ENCODE data around the gene SLC16A8. TPM values are rescaled to one million over a fixed set of nuclear protein-coding genes. Genes with fewer than 3 reads are reported as not detected.

SLC16A8 gene
- total and polyA plus RNA-seq, 9 of the 15 experiments (the other 6 are each of a cell fraction or from before 2014, with no cell fraction given), result not detected

- Histone ChIP-seq H3K4me1 (replicated peaks in 1 of 2; ENCODE audit: control insufficient read depth in 2 of 2, insufficient read depth in 2 of 2, low read length in 2 of 2) (peaks cover 0 to 26% of the 10 kb centered on the region in 2 experiments; a peak in 2 of 5 replicates), H3K27me3 (ENCODE audit: control insufficient read depth in 2 of 2, insufficient read depth in 2 of 2, low read length in 2 of 2) (peaks cover 0 to 9% of the 10 kb centered on the region in 2 experiments; a peak in 1 of 5 replicates), H3K9me3 (replicated peaks; ENCODE audit: control insufficient read depth, insufficient read depth, low read depth, low read length) (no peaks in the 10 kb centered on the region), H3K36me3 (ENCODE audit: control insufficient read depth, insufficient read depth, low read length) (no peaks in the 10 kb centered on the region), H3K27ac (ENCODE audit: extremely low read depth, low read depth, low read length) (no peak overlapping the region), H4K20me1 (replicated peaks; ENCODE audit: control insufficient read depth, insufficient read depth, low read length) (no peaks in the 10 kb centered on the region), H2AFZ (ENCODE audit: low read depth, low read length) (no peak overlapping the region), H3K9me1 (ENCODE audit: control insufficient read depth, insufficient read depth, low read length) (no peaks in the 10 kb centered on the region), H3K79me2 (ENCODE audit: control insufficient read depth, insufficient read depth, low read length) (no peaks in the 10 kb centered on the region), H3K4me2 (ENCODE audit: insufficient read depth, low read length) (no peak overlapping the region), H3K9ac (ENCODE audit: insufficient read depth in 1 of 2, low read depth in 2 of 2, low read length in 2 of 2) (no peak overlapping the region), H3K4me3 (no peak overlapping the region)
- 59% methylated on average over 7 of the region's 13 CpGs for WGBS (ENCODE audit: insufficient coverage, low coverage, missing lambda C conversion rate)
- no TSS peak for BruUV-seq (replicated peaks)
- no peak for DNase-seq (ENCODE audit: extremely low read depth in 1 of 4, low spot score in 3 of 4)
- CTCF ChIA-PET (ENCODE audit: low intra/inter-chr PET ratio), result no interaction called here
- no peak for FAIRE-seq
- no peak for ATAC-seq
- POLR2A ChIA-PET, result no interaction called here
- in situ Hi-C loops (cut with MboI) (no loop called here), intact Hi-C loops (cut with micrococcal nuclease) (no loop called here)
- TF ChIP-seq TEAD4 (IDR thresholded peaks at IDR 0.05; ENCODE audit: low read length), result no peak
- no peak for TF ChIP-seq TEAD4 (CRISPR knock-in tag; IDR thresholded peaks at IDR 0.05; ENCODE audit: borderline replicate concordance)
- no peak for TF ChIP-seq TOE1 (IDR thresholded peaks at IDR 0.05; ENCODE audit: borderline replicate concordance)
- no peak for TF ChIP-seq TOE1 (CRISPR knock-in tag; IDR thresholded peaks at IDR 0.05; ENCODE audit: borderline replicate concordance, low read depth)
- no peak for TF ChIP-seq ZNF644 (tag; IDR thresholded peaks at IDR 0.05; ENCODE audit: low read depth)
- no peak for TF ChIP-seq BDP1 (IDR thresholded peaks at IDR 0.05; ENCODE audit: insufficient read depth, insufficient read length)
- TF ChIP-seq, protein P1, sequence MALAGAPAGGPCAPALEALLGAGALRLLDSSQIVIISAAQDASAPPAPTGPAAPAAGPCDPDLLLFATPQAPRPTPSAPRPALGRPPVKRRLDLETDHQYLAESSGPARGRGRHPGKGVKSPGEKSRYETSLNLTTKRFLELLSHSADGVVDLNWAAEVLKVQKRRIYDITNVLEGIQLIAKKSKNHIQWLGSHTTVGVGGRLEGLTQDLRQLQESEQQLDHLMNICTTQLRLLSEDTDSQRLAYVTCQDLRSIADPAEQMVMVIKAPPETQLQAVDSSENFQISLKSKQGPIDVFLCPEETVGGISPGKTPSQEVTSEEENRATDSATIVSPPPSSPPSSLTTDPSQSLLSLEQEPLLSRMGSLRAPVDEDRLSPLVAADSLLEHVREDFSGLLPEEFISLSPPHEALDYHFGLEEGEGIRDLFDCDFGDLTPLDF (CRISPR knock-in tag; IDR thresholded peaks at IDR 0.05), result no peak
- no peak for TF ChIP-seq ZNF778 (CRISPR knock-in tag; IDR thresholded peaks at IDR 0.05)
- no peak for TF ChIP-seq ZNF507 (tag; conservative IDR thresholded peaks at IDR 0.05)
- TF ChIP-seq GATAD2B (IDR thresholded peaks at IDR 0.05; ENCODE audit: borderline replicate concordance), result no peak
- no peak for TF ChIP-seq DNMT1 (IDR thresholded peaks at IDR 0.05)
- no peak for TF ChIP-seq CHD1 (IDR thresholded peaks at IDR 0.05; ENCODE audit: low read length)
- TF ChIP-seq, protein P2, sequence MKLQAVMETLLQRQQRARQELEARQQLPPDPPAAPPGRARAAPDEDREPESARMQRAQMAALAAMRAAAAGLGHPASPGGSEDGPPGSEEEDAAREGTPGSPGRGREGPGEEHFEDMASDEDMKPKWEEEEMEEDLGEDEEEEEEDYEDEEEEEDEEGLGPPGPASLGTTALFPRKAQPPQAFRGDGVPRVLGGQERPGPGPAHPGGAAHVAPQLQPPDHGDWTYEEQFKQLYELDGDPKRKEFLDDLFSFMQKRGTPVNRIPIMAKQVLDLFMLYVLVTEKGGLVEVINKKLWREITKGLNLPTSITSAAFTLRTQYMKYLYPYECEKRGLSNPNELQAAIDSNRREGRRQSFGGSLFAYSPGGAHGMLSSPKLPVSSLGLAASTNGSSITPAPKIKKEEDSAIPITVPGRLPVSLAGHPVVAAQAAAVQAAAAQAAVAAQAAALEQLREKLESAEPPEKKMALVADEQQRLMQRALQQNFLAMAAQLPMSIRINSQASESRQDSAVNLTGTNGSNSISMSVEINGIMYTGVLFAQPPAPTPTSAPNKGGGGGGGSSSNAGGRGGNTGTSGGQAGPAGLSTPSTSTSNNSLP (IDR thresholded peaks at IDR 0.05; ENCODE audit: borderline replicate concordance, low read depth, low read length), result no peak
- TF ChIP-seq POLR2A (conservative IDR thresholded peaks at IDR 0.05), result no peak
- no peak for TF ChIP-seq ETS2 (tag; IDR thresholded peaks at IDR 0.05; ENCODE audit: borderline replicate concordance, poor library complexity, severe bottlenecking)
- TF ChIP-seq RCOR1 (IDR thresholded peaks at IDR 0.05; ENCODE audit: borderline replicate concordance in 1 of 2, low read depth in 2 of 2, low read length in 2 of 2), result no peak
Measured at GRCh38 chr22:38075961-38076360, 8.0 kb downstream of the SLC16A8 start.
